ENCODE results near the gene DNAH6.

Gene DNAH6

GRCh38 chr2:84836215-84836614 is 319.9 kb downstream of the DNAH6 start:
- Histone ChIP-seq H4K8ac (ENCODE audit: low read length) (no peak overlapping the region), H3K4me3 (ENCODE audit: insufficient read depth in 1 of 2, low read depth in 1 of 2, low read length in 2 of 2) (no peak overlapping the region), H4K91ac (ENCODE audit: low read length) (no peak overlapping the region), H3K4me1 (ENCODE audit: control insufficient read depth, insufficient read depth, low read depth, low read length) (peaks cover 3% of the 10 kb centered on the region), H2BK12ac (ENCODE audit: low read length in 2 of 2) (no peak overlapping the region), H3K4ac (ENCODE audit: low read depth in 1 of 2, low read length in 2 of 2) (no peak overlapping the region), H2AK5ac (ENCODE audit: low read length, severe bottlenecking) (no peak overlapping the region), H3K79me1 (replicated peaks; ENCODE audit: low read length, poor library complexity, severe bottlenecking) (no peaks in the 10 kb centered on the region), H2BK120ac (ENCODE audit: low read depth, low read length) (no peak overlapping the region), H3K27ac (ENCODE audit: low read length, poor library complexity, severe bottlenecking) (no peak overlapping the region), H2BK15ac (ENCODE audit: low read depth, poor library complexity, severe bottlenecking) (no peak overlapping the region), H3K23ac (ENCODE audit: low read length in 2 of 2) (no peak overlapping the region), H3K14ac (ENCODE audit: low read length in 2 of 2) (no peak overlapping the region), H3K4me2 (ENCODE audit: low read length, poor library complexity, severe bottlenecking) (no peak overlapping the region), H3K18ac (ENCODE audit: low read depth in 1 of 2, low read length in 2 of 2) (no peak overlapping the region), H3K27me3 (ENCODE audit: control insufficient read depth in 1 of 2, insufficient read depth in 1 of 2, low read length in 2 of 2) (peaks cover 0 to 11% of the 10 kb centered on the region in 2 experiments), H3K36me3 (ENCODE audit: control insufficient read depth in 1 of 2, insufficient read depth in 2 of 2, low read depth in 1 of 2, low read length in 2 of 2) (no peaks in the 10 kb centered on the region), H3K9ac (ENCODE audit: low read length) (no peak overlapping the region), H2AFZ (ENCODE audit: low read depth, low read length) (no peak overlapping the region), H3K9me3 (ENCODE audit: control insufficient read depth, low read length) (peaks cover 20% of the 10 kb centered on the region), H2BK5ac (ENCODE audit: low read depth, low read length, poor library complexity, severe bottlenecking) (no peak overlapping the region)
- DNase-seq: no peak
- 60% methylated on average over 2 of the region's 2 CpGs for WGBS

- H2BK5ac ChIP-seq (ENCODE audit: low read depth, low read length, poor library complexity, severe bottlenecking): no peak overlapping the region
- no peaks in the 10 kb centered on the region for H3K79me1 ChIP-seq (replicated peaks; ENCODE audit: low read length, poor library complexity, severe bottlenecking)
- no peak overlapping the region for H3K4me2 ChIP-seq (ENCODE audit: low read length, poor library complexity, severe bottlenecking)
- H3K18ac ChIP-seq (ENCODE audit: low read depth in 1 of 2, low read length in 2 of 2): no peak overlapping the region
- no peaks in the 10 kb centered on the region for H3K36me3 ChIP-seq (ENCODE audit: control insufficient read depth in 1 of 2, insufficient read depth in 2 of 2, low read depth in 1 of 2, low read length in 2 of 2)
- no peak overlapping the region for H2AK5ac ChIP-seq (ENCODE audit: low read length, severe bottlenecking)
- peaks cover 20% of the 10 kb centered on the region for H3K9me3 ChIP-seq (ENCODE audit: control insufficient read depth, low read length)
- no peaks in the 10 kb centered on the region for H3K4me1 ChIP-seq (ENCODE audit: control insufficient read depth, insufficient read depth, low read depth, low read length)
- H4K8ac ChIP-seq (ENCODE audit: low read length): no peak overlapping the region
- peak overlapping the region; percentile 18 for H3K27ac ChIP-seq (ENCODE audit: low read length, poor library complexity, severe bottlenecking)
- no peak overlapping the region for H2BK15ac ChIP-seq (ENCODE audit: low read depth, poor library complexity, severe bottlenecking)
- H3K27me3 ChIP-seq (ENCODE audit: control insufficient read depth in 1 of 2, insufficient read depth in 1 of 2, low read length in 2 of 2): peaks cover 0 to 25% of the 10 kb centered on the region in 2 experiments
- H3K14ac ChIP-seq (ENCODE audit: low read length in 2 of 2): no peak overlapping the region
- H3K4me3 ChIP-seq (ENCODE audit: insufficient read depth in 1 of 2, low read depth in 1 of 2, low read length in 2 of 2): no peak overlapping the region
- H3K9ac ChIP-seq (ENCODE audit: low read length): peak overlapping the region; percentile 18
- H2BK12ac ChIP-seq (ENCODE audit: low read length in 2 of 2): no peak overlapping the region
- 83% methylated on average over 2 of the region's 2 CpGs for WGBS
- no peak overlapping the region for H3K4ac ChIP-seq (ENCODE audit: low read depth in 1 of 2, low read length in 2 of 2)
- H3K23ac ChIP-seq (ENCODE audit: low read length in 2 of 2): no peak overlapping the region
- no peak overlapping the region for H2AFZ ChIP-seq (ENCODE audit: low read depth, low read length)
- no peak overlapping the region for H4K91ac ChIP-seq (ENCODE audit: low read length)
- H2BK120ac ChIP-seq (ENCODE audit: low read depth, low read length): no peak overlapping the region
- peak; percentile 16 for DNase-seq
Observed at GRCh38 chr2:84838434-84839145, 322.3 kb downstream of the DNAH6 start.

DNA sequence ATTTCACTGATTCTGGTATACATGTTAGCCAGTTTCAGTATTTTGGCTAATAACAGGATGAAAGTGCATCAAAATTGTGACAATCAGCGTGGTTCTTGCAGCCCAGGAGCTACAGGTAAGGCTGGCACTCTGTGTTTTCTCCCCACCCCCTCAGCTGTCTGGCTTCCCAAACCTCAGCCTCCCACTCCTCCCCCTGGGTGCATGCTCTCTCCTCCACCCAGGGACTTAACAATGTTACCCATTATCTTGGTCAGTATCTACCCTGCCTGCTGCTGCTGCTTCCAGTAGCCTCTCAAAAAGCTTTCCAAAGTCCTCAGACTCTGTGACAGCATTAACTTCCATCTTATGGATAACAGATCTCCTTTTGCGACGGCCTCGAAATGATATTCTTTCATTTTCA is 323.6 kb downstream of the DNAH6 start:
- no peaks in the 10 kb centered on the region for H3K79me1 ChIP-seq (replicated peaks; ENCODE audit: low read length, poor library complexity, severe bottlenecking)
- DNase-seq: no peak
- H3K4me3 ChIP-seq (ENCODE audit: insufficient read depth in 1 of 2, low read depth in 1 of 2, low read length in 2 of 2): no peak overlapping the region
- no peak overlapping the region for H2BK120ac ChIP-seq (ENCODE audit: low read depth, low read length)
- no peaks in the 10 kb centered on the region for H3K36me3 ChIP-seq (ENCODE audit: control insufficient read depth in 1 of 2, insufficient read depth in 2 of 2, low read depth in 1 of 2, low read length in 2 of 2)
- H3K4me1 ChIP-seq (ENCODE audit: control insufficient read depth, insufficient read depth, low read depth, low read length): no peaks in the 10 kb centered on the region
- no peak overlapping the region for H4K8ac ChIP-seq (ENCODE audit: low read length)
- H2AFZ ChIP-seq (ENCODE audit: low read depth, low read length): no peak overlapping the region
- H2AK5ac ChIP-seq (ENCODE audit: low read length, severe bottlenecking): no peak overlapping the region
- H3K18ac ChIP-seq (ENCODE audit: low read depth in 1 of 2, low read length in 2 of 2): no peak overlapping the region
- H3K9ac ChIP-seq (ENCODE audit: low read length): no peak overlapping the region
- no peak overlapping the region for H3K14ac ChIP-seq (ENCODE audit: low read length in 2 of 2)
- H2BK5ac ChIP-seq (ENCODE audit: low read depth, low read length, poor library complexity, severe bottlenecking): no peak overlapping the region
- no peak overlapping the region for H2BK15ac ChIP-seq (ENCODE audit: low read depth, poor library complexity, severe bottlenecking)
- H3K4ac ChIP-seq (ENCODE audit: low read depth in 1 of 2, low read length in 2 of 2): no peak overlapping the region
- H3K27ac ChIP-seq (ENCODE audit: low read length, poor library complexity, severe bottlenecking): no peak overlapping the region
- H4K91ac ChIP-seq (ENCODE audit: low read length): no peak overlapping the region
- H3K4me2 ChIP-seq (ENCODE audit: low read length, poor library complexity, severe bottlenecking): no peak overlapping the region
- H3K27me3 ChIP-seq (ENCODE audit: control insufficient read depth in 1 of 2, insufficient read depth in 1 of 2, low read length in 2 of 2): peaks cover 0 to 25% of the 10 kb centered on the region in 2 experiments
- peaks cover 20% of the 10 kb centered on the region for H3K9me3 ChIP-seq (ENCODE audit: control insufficient read depth, low read length)
- no peak overlapping the region for H3K23ac ChIP-seq (ENCODE audit: low read length in 2 of 2)
- H2BK12ac ChIP-seq (ENCODE audit: low read length in 2 of 2): no peak overlapping the region
- WGBS: 79% methylated on average over 4 of the region's 4 CpGs

DNA sequence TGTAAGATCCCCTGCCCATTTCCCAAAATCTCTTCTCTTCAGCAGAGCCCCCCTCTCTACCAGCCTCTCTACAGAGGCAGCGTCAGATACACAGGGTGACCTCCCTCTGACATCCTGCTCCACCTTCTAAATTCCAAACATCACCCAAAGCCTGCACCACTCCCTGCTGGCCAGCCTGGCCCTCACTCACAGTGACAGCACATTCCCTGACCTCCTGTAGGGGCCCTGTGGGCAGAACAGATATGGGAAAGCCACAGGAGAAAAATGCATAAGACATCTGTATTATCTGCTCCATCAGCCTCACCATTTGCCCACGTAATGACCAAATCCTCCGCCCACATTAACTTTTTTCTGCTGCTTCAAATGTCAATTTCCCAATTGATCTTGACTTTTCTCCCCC is 324.0 kb downstream of the DNAH6 start:
- Histone ChIP-seq H3K27ac (ENCODE audit: low read length, poor library complexity, severe bottlenecking) (no peak overlapping the region), H3K14ac (ENCODE audit: low read length in 2 of 2) (no peak overlapping the region), H2AFZ (ENCODE audit: low read depth, low read length) (no peak overlapping the region), H3K9me3 (ENCODE audit: control insufficient read depth, low read length) (peaks cover 16% of the 10 kb centered on the region), H2BK5ac (ENCODE audit: low read depth, low read length, poor library complexity, severe bottlenecking) (no peak overlapping the region), H2BK15ac (ENCODE audit: low read depth, poor library complexity, severe bottlenecking) (no peak overlapping the region), H3K23ac (ENCODE audit: low read length in 2 of 2) (no peak overlapping the region), H2BK120ac (ENCODE audit: low read depth, low read length) (no peak overlapping the region), H3K27me3 (ENCODE audit: control insufficient read depth in 1 of 2, insufficient read depth in 1 of 2, low read length in 2 of 2) (peaks cover 0 to 25% of the 10 kb centered on the region in 2 experiments), H2BK12ac (ENCODE audit: low read length in 2 of 2) (no peak overlapping the region), H3K18ac (ENCODE audit: low read depth in 1 of 2, low read length in 2 of 2) (no peak overlapping the region), H3K4me2 (ENCODE audit: low read length, poor library complexity, severe bottlenecking) (no peak overlapping the region), H3K9ac (ENCODE audit: low read length) (no peak overlapping the region), H3K4ac (ENCODE audit: low read depth in 1 of 2, low read length in 2 of 2) (no peak overlapping the region), H3K36me3 (ENCODE audit: control insufficient read depth in 1 of 2, insufficient read depth in 2 of 2, low read depth in 1 of 2, low read length in 2 of 2) (no peaks in the 10 kb centered on the region), H3K4me3 (ENCODE audit: insufficient read depth in 1 of 2, low read depth in 1 of 2, low read length in 2 of 2) (no peak overlapping the region), H4K91ac (ENCODE audit: low read length) (no peak overlapping the region), H2AK5ac (ENCODE audit: low read length, severe bottlenecking) (no peak overlapping the region), H3K4me1 (ENCODE audit: control insufficient read depth, insufficient read depth, low read depth, low read length) (no peaks in the 10 kb centered on the region), H3K79me1 (replicated peaks; ENCODE audit: low read length, poor library complexity, severe bottlenecking) (no peaks in the 10 kb centered on the region), H4K8ac (ENCODE audit: low read length) (no peak overlapping the region)
- DNase-seq: no peak
- WGBS: 49% methylated on average over 3 of the region's 3 CpGs
